22Rv1 (cell line): Measurements from ENCODE around the gene SHC2.
"Not testable (repeated sequence)": the region's sequence is repeated elsewhere in the genome, so short reads cannot be mapped to it uniquely, and the experiment has no call there.

Experiments used
- ZFX ChIP-seq: fragments of 450-650 bp; IDR thresholded peaks from 2 replicates; pipeline ENCODE4 v1.6.1; 2017; ENCODE audit warnings: antibody characterized with exemption, borderline replicate concordance
- TF ChIP-seq, protein P1 (sequence below): fragments of 450-650 bp; IDR thresholded peaks from 2 replicates; pipeline ENCODE4 v1.5.1; 2017; ENCODE audit warnings: mild to moderate bottlenecking

- TF ChIP-seq, protein P1, sequence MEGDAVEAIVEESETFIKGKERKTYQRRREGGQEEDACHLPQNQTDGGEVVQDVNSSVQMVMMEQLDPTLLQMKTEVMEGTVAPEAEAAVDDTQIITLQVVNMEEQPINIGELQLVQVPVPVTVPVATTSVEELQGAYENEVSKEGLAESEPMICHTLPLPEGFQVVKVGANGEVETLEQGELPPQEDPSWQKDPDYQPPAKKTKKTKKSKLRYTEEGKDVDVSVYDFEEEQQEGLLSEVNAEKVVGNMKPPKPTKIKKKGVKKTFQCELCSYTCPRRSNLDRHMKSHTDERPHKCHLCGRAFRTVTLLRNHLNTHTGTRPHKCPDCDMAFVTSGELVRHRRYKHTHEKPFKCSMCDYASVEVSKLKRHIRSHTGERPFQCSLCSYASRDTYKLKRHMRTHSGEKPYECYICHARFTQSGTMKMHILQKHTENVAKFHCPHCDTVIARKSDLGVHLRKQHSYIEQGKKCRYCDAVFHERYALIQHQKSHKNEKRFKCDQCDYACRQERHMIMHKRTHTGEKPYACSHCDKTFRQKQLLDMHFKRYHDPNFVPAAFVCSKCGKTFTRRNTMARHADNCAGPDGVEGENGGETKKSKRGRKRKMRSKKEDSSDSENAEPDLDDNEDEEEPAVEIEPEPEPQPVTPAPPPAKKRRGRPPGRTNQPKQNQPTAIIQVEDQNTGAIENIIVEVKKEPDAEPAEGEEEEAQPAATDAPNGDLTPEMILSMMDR: not testable (repeated sequence)
- TF ChIP-seq ZFX: not testable (repeated sequence)
These were observed 20.3 kb upstream of the SHC2 start for GRCh38 chr19:481100-481499.
